Stimulated activated CD4-positive, alpha-beta T cell treated with anti-CD3 and anti-CD28 coated beads, TNF-alpha, amount 100 ng/mL, for 48 hours (primary cell): ENCODE measurements around the gene ETS2.

Experiments
- DNase-seq, 3 donors: peaks; one replicate each; pipeline ENCODE4 v3.0.0-alpha.2; 2020; ENCODE audit warnings: low read depth in 3 of 3

ETS2 gene

GRCh38 chr21:38802050-38803026 is 3.4 kb upstream of the ETS2 start:
- no peak for DNase-seq

DNA sequence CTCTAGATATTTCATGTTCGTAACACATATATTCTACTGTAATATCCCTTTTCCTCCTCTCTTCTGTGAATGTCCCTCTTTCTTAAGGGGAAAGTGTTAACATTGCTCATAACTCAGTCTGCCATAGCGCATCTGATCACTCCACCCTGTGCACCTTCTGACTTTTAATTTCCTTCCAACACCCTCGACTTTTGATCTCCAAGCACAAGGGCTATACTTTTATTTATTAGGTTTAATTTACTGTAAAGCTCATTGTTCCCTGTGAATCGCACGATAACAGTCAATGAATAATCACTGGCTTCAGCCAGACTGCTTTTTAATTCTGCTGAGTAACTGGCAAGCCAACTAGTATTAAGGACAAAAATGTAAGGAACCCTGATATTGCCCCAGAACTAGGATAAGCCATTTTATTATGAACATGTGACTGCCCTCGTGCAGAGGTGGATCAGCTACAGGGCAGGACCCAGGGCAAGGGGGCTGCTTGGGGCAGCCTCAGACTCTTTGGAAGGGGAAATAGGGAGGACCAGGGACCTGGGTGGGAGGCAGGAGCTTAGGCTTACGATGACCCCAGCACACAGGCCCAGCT is 2.6 kb upstream of the ETS2 start:
- no peak for DNase-seq

- peak in 1 of 3 donors; percentile 3 for DNase-seq
Measured at GRCh38 chr21:38804030-38804788, 1.5 kb upstream of the ETS2 start.

- DNase-seq: peak in 1 of 3 donors; percentile 29
Measured at GRCh38 chr21:38804789-38805327, 871 bp upstream of the ETS2 start.

DNA sequence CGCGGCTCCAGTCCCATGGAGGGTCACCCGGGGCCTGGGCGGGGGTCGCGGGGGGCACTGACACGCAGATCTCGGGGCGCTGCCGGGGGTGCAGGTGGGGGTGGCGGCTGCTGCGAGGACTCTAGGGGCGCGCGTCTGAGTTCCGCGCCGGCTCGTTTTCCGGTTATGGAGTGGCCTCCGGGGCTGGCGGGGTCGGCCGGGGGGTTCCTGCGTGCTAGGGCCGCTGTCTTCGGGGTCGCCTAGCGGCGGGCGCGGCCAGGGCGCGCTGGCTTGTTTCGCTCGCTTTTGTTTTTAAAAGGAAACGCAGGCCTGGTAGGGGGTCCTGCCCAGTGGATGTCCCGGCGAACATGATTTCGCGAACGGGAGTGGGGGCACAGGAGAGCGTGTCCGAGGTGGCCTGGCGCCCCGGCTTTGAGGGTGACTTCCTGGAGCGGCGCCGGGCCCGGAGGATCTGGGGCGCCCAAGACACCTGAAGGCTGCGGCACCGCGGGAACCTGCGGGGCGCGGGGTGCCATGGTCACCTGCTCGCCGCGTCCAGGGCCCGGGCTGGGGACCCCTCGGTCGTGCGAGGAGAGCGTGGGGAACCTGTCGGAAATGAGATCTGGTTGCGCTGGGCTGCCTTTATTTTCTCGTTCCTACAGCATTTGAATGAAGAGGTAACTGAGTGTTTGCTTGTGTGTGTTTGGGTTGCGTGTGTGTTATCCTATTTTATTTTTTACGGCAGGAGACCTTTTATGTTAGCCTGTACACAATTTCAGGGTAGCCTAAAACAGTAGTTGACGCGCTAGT is 618 bp downstream of the ETS2 start:
- no peak for DNase-seq

GRCh38 chr21:38806942-38807284 is 1.2 kb downstream of the ETS2 start:
- DNase-seq: no peak

GRCh38 chr21:38807441-38807871 is 1.7 kb downstream of the ETS2 start:
- DNase-seq: no peak

- DNase-seq: no peak
Measured at GRCh38 chr21:38807986-38808385, 2.3 kb downstream of the ETS2 start.

DNA sequence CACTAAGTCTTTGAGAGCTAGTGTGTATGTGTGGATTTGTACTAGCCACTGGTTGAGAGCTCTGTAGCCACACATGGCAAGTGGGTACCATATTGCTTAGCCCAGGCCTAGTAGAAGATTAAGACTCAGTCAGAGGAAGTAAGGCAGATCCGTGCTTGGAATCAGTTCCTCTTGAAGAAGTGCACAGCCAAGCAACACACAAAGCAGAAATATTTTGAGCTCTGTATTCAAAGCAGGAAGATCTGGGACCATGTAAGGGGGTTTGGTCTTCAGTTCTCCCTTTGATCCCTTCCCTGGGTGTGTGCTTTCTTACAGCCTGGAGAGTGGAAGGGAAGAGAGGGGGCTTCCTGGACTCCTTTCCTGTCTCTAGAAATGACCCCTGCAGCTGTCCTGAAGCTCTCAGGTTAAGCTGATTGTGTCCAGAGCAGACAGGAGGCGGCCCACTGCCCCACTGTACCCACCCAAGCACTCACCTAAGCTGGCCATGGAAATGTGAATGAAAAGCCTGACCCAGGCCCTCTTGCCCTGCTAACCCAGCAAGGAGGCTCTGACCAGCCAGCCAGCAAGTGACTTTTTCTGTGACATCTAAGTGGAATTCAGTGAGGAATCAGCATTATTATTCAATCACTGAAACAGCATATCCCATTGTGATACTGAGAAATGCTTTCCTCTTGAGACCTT is 3.6 kb downstream of the ETS2 start:
- DNase-seq: no peak

GRCh38 chr21:38810034-38810825 is 4.5 kb downstream of the ETS2 start:
- DNase-seq: no peak

DNA sequence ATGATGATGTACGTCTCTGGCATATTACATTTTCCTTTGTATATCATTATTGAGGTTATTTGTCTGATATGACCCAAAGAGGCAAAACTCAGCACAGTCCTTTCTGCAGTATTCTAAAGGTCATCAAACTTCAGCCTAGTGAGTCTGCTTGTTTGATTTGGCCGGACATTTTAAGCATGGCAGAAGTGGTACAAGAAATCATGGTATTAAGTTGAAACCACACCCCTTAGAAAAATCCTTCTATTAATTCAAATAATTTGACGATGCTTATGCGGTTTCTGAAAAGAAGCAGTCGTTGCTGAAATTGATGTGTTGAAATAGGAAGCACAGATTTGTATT is 5.1 kb downstream of the ETS2 start:
- DNase-seq: no peak

DNA sequence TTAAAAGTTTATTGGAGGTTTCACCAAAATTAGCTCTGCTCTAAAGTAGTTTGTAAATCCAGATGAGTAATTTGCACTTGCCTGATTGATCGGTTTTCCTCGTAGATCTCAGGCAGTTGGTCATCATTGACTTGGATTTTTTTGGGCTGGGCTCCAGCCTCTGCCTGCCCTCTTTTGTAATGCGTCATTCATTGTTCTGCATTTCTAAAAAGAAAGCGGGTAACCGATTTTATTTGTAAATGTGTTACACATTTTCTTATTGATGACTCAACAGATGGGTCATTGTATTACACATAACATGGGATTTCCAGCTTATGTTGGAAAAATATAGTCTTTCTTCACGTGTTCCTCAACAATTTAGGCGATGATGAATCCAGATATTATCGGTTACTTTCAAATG is 5.5 kb downstream of the ETS2 start:
- DNase-seq: no peak

DNA sequence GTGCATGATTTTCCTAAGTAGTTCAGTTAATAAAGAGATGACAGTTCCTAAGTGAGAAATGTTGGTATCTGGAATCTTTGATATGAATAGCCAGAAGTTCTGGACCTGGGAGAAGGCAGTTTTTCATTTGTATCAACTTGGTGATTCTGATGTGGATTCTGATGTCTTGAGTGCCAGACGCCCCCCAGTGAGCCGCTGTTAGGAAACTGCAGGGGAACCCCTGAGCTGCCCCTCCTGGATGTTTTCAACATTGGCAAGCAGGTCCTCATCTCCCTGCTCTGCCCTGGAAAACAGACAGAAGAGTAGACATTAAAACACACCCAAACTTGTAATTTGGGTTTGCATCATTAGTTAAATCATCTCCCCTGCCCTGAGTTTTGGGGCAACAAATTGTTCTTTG is 7.4 kb downstream of the ETS2 start:
- no peak for DNase-seq

DNA sequence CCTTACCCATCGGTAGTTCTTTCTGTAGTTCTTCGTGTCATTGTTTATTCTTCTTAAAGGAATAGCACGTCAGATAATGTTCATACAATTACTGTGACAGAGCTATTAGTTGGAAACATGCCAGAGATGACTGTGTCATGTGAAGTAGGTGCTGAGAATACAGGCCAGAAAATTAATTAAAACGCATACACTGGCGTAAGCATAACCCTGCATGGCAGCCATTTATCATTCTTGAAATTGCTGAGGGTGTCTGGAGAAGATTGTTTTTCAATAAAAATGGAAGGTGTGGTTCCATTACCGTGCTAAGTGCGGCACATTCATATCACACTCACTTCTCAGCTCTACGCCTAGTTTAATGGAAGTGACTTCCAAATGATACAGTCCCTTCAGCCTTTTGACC is 7.8 kb downstream of the ETS2 start:
- no peak for DNase-seq

GRCh38 chr21:38814126-38815059 is 8.7 kb downstream of the ETS2 start:
- DNase-seq: no peak

DNA sequence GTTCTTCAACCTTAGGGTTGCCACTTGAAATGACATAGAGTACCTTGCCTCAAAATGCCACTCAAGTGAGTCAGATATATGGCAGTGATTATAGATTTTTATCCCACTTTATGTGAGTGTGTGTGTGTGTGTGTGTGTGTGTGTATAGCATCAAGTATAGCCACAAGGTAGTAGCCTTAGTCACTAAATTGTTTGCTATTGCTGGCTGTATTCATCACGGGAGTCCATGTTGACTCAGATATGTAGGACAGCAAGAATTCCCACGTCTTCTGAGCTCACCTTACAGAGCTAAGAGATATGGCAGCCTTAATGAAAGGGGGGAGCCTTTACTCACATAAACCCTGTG is 9.3 kb downstream of the ETS2 start:
- no peak for DNase-seq

DNA sequence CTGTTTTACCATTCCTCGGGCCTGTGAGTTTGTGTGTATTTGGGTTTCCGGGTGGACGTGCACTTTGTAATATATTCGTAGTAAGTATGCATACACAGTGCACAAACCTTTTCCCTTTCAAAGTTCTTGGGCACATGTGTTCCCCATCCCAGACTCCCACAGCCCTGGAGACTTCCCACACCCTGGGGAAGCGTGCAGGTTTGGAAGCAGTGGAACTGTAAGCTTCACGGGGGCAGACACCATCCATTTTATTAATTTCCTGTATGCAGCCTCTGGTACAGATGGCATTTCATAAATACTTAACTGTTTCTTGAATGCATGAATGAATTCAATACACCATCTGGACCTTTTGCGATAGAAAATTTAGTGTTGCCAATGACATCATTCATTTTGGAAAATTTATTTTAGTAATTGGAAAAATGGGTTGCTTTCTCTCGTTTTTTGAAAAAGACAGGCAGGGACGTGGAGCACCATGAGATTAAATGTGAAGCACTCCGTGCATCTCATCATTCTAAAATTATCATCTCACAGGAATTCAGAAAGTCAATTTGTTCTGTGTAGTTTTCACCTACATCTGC is 10.8 kb downstream of the ETS2 start:
- DNase-seq: no peak

GRCh38 chr21:38817371-38818324 is 11.9 kb downstream of the ETS2 start:
- no peak for DNase-seq
